Spleen (tissue), 7 donors: ENCODE measurements around the gene ANAPC7.

Source experiments
- POLR2A ChIP-seq, 3 donors: fragments of 450-650 bp; IDR thresholded peaks; one replicate each; pipeline ENCODE4 v1.5.1; 2017; ENCODE audit warnings: antibody characterized with exemption in 3 of 3, mild to moderate bottlenecking in 1 of 3
- TF ChIP-seq, protein P1 (sequence below), 11 experiments: fragments of 200-600 bp in 7 of 11; fragments of 450-650 bp in 4 of 11; sonication (generic) in 4 of 11; IDR thresholded peaks in 8 of 11; conservative IDR thresholded peaks in 3 of 11; 1 replicate in 7 of 11; 2 replicates in 4 of 11; pipeline versions ENCODE4 v1.4.0 to v1.8.0; 2016 to 2021; ENCODE audit warnings: antibody characterized with exemption in 11 of 11, inconsistent platforms in 4 of 11, mild to moderate bottlenecking in 1 of 11
- donor health status: DM: no; HTN: no; CAD: no; lungs with moderate emphysema.
- donor health status: DM: no; HTN: no; CAD: no.
- donor health status: DM: no; HTN: no; CAD: no.

GRCh38 chr12:110345963-110346362 lies 57.5 kb downstream of the ANAPC7 start:
- TF ChIP-seq, protein P1, sequence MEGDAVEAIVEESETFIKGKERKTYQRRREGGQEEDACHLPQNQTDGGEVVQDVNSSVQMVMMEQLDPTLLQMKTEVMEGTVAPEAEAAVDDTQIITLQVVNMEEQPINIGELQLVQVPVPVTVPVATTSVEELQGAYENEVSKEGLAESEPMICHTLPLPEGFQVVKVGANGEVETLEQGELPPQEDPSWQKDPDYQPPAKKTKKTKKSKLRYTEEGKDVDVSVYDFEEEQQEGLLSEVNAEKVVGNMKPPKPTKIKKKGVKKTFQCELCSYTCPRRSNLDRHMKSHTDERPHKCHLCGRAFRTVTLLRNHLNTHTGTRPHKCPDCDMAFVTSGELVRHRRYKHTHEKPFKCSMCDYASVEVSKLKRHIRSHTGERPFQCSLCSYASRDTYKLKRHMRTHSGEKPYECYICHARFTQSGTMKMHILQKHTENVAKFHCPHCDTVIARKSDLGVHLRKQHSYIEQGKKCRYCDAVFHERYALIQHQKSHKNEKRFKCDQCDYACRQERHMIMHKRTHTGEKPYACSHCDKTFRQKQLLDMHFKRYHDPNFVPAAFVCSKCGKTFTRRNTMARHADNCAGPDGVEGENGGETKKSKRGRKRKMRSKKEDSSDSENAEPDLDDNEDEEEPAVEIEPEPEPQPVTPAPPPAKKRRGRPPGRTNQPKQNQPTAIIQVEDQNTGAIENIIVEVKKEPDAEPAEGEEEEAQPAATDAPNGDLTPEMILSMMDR (IDR thresholded peaks at IDR 0.05 in 8 of 11, conservative IDR thresholded peaks at IDR 0.05 in 3 of 11) = no peak
- TF ChIP-seq POLR2A (IDR thresholded peaks at IDR 0.05) = no peak
